ENCODE measurements around the gene ERAP2. TPM values are rescaled to one million over a fixed set of nuclear protein-coding genes. Genes with fewer than 3 reads are reported as not detected.

ERAP2 gene
- total RNA-seq, 1 donor from 2014 or later = 26.6 TPM

DNA sequence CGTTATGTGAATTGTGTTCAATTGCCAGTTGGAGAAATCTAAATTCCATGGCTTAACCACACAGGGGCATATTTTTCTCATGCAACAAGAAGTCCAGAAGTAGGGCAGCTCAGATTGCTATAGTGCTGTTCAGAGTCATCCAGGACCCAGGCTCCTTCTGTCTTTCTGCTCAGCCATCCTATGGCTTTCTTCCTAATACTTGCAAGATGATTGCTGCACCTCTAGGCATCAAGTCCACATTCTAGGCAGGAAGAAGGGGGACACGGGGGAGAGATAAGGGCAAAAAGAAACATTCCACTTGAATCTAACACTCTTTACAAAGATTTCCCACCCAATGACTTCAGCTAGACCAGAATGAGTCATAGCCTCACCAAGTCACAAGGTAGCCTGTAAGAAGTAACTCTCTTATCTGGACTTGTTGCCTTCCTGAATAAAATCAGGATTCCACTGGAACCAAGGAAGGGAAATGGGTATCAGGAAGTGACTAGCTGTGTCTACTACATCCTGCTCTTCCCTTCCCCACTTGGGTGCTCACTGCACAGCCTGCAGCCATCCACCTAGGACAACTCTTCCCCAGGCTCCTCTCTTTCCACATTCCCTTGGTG, 5.3 kb downstream of the ERAP2 start:
- Histone ChIP-seq H3K36me3 (ENCODE audit: control insufficient read depth, insufficient read depth, low read length) (peaks cover 2% of the 10 kb centered on the region), H3K27me3 (ENCODE audit: control insufficient read depth, insufficient read depth, low read length) (no peaks in the 10 kb centered on the region), H3K4me3 (ENCODE audit: low read depth, low read length) (no peak overlapping the region)
- FAIRE-seq (no peak), DNase-seq (ENCODE audit: low read depth) (peak; percentile 86)
- TF ChIP-seq, protein P1, sequence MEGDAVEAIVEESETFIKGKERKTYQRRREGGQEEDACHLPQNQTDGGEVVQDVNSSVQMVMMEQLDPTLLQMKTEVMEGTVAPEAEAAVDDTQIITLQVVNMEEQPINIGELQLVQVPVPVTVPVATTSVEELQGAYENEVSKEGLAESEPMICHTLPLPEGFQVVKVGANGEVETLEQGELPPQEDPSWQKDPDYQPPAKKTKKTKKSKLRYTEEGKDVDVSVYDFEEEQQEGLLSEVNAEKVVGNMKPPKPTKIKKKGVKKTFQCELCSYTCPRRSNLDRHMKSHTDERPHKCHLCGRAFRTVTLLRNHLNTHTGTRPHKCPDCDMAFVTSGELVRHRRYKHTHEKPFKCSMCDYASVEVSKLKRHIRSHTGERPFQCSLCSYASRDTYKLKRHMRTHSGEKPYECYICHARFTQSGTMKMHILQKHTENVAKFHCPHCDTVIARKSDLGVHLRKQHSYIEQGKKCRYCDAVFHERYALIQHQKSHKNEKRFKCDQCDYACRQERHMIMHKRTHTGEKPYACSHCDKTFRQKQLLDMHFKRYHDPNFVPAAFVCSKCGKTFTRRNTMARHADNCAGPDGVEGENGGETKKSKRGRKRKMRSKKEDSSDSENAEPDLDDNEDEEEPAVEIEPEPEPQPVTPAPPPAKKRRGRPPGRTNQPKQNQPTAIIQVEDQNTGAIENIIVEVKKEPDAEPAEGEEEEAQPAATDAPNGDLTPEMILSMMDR (IDR thresholded peaks at IDR 0.05; ENCODE audit: insufficient read depth, low read length, severe bottlenecking) = no peak

DNA sequence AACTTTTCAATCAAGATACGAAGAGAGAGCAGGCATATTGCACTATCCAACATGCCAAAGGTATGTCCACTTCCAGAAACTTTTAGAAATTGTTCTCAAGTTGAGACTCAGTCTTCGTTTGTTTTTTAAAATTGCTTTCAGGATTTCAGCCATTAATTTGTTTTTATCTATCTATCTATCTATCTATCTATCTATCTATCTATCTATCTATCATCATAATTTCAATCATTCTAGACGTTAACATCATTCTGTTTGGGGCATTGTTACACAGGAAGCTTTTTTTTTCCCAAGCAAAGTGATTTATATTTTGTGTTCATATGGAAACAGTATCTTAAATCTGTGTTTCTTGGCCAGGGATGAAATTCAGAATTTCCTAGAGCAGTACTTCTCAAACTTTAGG, 7.6 kb downstream of the ERAP2 start:
- TF ChIP-seq, protein P1 (IDR thresholded peaks at IDR 0.05; ENCODE audit: insufficient read depth, low read length, severe bottlenecking) = no peak
- DNase-seq (ENCODE audit: low read depth) = no peak
- FAIRE-seq = no peak

DNA sequence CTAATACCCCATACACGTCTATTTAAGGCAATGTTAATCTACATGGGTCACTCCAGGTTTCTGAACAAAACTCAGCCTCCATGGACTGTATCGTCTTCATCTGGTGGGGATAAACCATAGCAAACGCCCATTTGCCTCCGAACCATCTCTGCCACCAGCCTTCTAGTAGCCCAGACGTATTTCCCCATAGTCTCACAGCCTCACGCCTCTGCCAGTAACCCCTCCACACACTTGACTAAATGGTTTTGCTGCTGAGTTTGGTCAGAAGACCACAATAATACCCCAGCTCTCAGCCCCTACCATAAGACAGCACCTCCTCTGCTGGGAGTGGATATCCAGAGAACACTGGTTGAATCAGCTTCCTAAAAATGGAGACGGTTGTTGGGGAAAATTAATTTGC, 8.7 kb downstream of the ERAP2 start:
- TF ChIP-seq, protein P1 (IDR thresholded peaks at IDR 0.05; ENCODE audit: insufficient read depth, low read length, severe bottlenecking) = no peak
- no peaks in the 10 kb centered on the region for H3K27me3 ChIP-seq (ENCODE audit: control insufficient read depth, insufficient read depth, low read length)
- no peak overlapping the region for H3K4me3 ChIP-seq (ENCODE audit: low read depth, low read length)
- FAIRE-seq = no peak
- no peak for DNase-seq (ENCODE audit: low read depth)
- H3K36me3 ChIP-seq (ENCODE audit: control insufficient read depth, insufficient read depth, low read length) = peaks cover 2% of the 10 kb centered on the region

More for the DNA sequence above, 7.6 kb downstream of the ERAP2 start:
- peaks cover 2% of the 10 kb centered on the region for H3K36me3 ChIP-seq (ENCODE audit: control insufficient read depth, insufficient read depth, low read length)
- no peak overlapping the region for H3K4me3 ChIP-seq (ENCODE audit: low read depth, low read length)
- H3K27me3 ChIP-seq (ENCODE audit: control insufficient read depth, insufficient read depth, low read length) = no peaks in the 10 kb centered on the region

DNA sequence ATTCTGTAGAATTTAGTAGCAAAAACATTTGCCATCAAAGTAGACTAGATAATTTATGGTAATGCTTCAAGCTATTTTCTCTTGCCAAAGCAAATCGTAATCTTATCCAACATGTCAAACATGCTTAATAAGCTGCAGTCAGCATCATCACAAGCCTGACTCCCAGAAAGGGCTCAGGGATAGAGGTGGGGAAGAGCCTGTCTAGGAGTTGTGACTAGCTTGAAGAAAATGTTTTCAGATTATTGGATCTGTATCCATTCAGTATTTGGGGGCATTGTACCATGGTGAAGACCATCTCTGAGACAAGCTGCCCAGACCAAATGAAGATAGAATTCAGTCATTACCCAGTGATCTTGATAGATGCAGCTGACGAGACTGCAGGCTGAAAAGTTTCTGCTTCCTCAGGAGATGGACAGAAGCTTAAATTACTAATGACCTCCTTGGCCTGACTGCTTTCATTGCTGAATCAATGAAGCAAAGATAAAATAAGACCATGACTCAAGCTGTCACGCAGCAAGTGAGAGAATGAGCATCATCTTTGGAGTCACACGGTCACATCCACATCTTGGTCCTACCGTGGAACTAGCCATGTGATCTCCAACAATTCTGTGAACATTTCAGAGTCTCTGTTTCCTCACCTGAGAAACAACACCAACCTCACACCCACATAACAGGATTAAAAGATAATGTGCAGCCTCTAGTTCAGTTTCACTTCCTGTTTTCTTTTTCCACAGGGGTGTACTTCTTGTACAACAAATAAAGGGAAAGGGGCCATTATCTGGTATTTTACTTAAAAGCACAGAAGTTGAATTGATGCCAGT, 9.4 kb downstream of the ERAP2 start:
- Histone ChIP-seq H3K27me3 (ENCODE audit: control insufficient read depth, insufficient read depth, low read length) (no peaks in the 10 kb centered on the region), H3K36me3 (ENCODE audit: control insufficient read depth, insufficient read depth, low read length) (peaks cover 2% of the 10 kb centered on the region), H3K4me3 (ENCODE audit: low read depth, low read length) (no peak overlapping the region)
- TF ChIP-seq, protein P1 (IDR thresholded peaks at IDR 0.05; ENCODE audit: insufficient read depth, low read length, severe bottlenecking) = no peak
- FAIRE-seq (peak; percentile 82), DNase-seq (ENCODE audit: low read depth) (no peak)

DNA sequence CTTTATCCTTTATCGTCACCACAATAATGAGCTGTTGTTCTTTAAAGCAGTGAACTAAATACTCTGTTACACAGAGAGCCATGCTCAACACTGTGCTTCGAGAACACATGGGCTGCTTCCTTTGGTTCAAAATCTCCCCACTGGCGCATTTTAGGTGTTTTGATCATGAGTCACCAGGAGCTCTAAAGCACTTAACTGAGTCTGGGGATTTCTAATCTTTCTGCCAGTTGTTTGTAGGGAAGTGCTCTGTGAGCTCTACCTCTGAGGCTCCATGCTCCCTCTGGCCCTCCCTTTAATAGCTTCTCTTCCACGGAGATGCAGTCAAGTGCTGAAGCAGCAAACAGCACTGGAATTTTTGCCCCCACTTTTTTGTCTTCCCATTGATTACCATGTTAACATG, 17.0 kb downstream of the ERAP2 start:
- no peaks in the 10 kb centered on the region for H3K27me3 ChIP-seq (ENCODE audit: control insufficient read depth, insufficient read depth, low read length)
- TF ChIP-seq, protein P1 (IDR thresholded peaks at IDR 0.05; ENCODE audit: insufficient read depth, low read length, severe bottlenecking) = no peak
- H3K4me3 ChIP-seq (ENCODE audit: low read depth, low read length) = no peak overlapping the region
- no peaks in the 10 kb centered on the region for H3K36me3 ChIP-seq (ENCODE audit: control insufficient read depth, insufficient read depth, low read length)
- DNase-seq (ENCODE audit: low read depth) (peak; percentile 77), FAIRE-seq (no peak)

Measured in bronchial epithelial cell (primary cell).